AG04450 (cell line): ENCODE results near the gene COPG1. TPM values are rescaled to one million over a fixed set of nuclear protein-coding genes. Genes with fewer than 3 reads are reported as not detected.

Source experiments
- CTCF ChIA-PET: fragments of 300-600, 350-600 bp; formaldehyde crosslinking; extraction: SDS; loops from one replicate; lab custom pipeline; 2022; ENCODE audit warnings: antibody characterized with exemption, inconsistent platforms; lab: Charles Lee
- POLR2A ChIA-PET: fragments of 350-600 bp; formaldehyde crosslinking; extraction: SDS; loops from one replicate; lab custom pipeline; 2021; ENCODE audit warnings: antibody characterized with exemption, inconsistent platforms; lab: Yijun Ruan, JAX
- DNase-seq: peaks from one replicate; pipeline ENCODE4 v3.0.0-alpha.2; 2011; ENCODE audit warnings: low read depth, low spot score
- H3K27ac ChIP-seq: one replicate; pipeline ENCODE4 v1.5.1; 2012; ENCODE audit warnings: low read depth, low read length, control low read depth
- H3K27me3 ChIP-seq: one replicate; pipeline ENCODE4 v1.6.0; 2012; ENCODE audit warnings: low read length; ENCODE audit not compliant: control insufficient read depth, insufficient read depth
- H3K4me3 ChIP-seq: 2 replicates; pipeline ENCODE4 v1.5.1; 2011; ENCODE audit warnings: mild to moderate bottlenecking, low read depth, low read length, control low read depth
- H3K9me3 ChIP-seq: 2 replicates; pipeline ENCODE4 v1.5.1; 2012; ENCODE audit warnings: low read length; ENCODE audit not compliant: control insufficient read depth, insufficient read depth
- CTCF ChIP-seq: IDR thresholded peaks from 2 replicates; pipeline ENCODE4 v1.5.1; 2011; ENCODE audit warnings: low read depth, low read length, control low read depth, inconsistent platforms
- polyA plus RNA-seq: library from polyadenylated mRNA; depleted of rRNA; stranded (reverse); fragments of >200 nt; gene quantifications from 2 replicates; pipeline ENCODE4 v1.2.3, GENCODE V29; 2011

COPG1 gene
- polyA plus RNA-seq, 1 experiment, result 229 TPM

- Histone ChIP-seq H3K4me3 (no peak overlapping the region), H3K27ac (no peak overlapping the region), H3K9me3 (no peaks in the 10 kb centered on the region; the same call in 1 of the 2 replicates), H3K27me3 (no peaks in the 10 kb centered on the region)
- ChIA-PET POLR2A (interaction anchor here (0.7 to 1.0 kb wide), 2 partner anchors 12 to 69 kb away, joined by 3 to 4 read pairs; no protein-coding TSS in a partner anchor), CTCF (interaction anchor here (2.9 kb wide), 1 partner anchor 284 kb away, joined by 13 read pairs; no protein-coding TSS in a partner anchor)
- no peak for DNase-seq
- no peak for TF ChIP-seq CTCF
Measured at GRCh38 chr3:129254536-129255230, 5.3 kb downstream of the COPG1 start.

- H3K9me3 ChIP-seq, result no peaks in the 10 kb centered on the region
- TF ChIP-seq CTCF, result no peak
- no peak overlapping the region for H3K27ac ChIP-seq
- no peak overlapping the region for H3K4me3 ChIP-seq
- ChIA-PET CTCF (interaction anchor here (1.1 kb wide), 1 partner anchor 12 kb away, joined by 3 read pairs; no protein-coding TSS in a partner anchor), POLR2A (no interaction called here)
- H3K27me3 ChIP-seq, result no peaks in the 10 kb centered on the region
- no peak for DNase-seq
Measured at GRCh38 chr3:129256270-129256669, 6.9 kb downstream of the COPG1 start.

GRCh38 chr3:129257609-129258008, 8.2 kb downstream of the COPG1 start:
- H3K4me3 ChIP-seq, result no peak overlapping the region
- ChIA-PET CTCF (interaction anchor here (0.6 kb wide), 1 partner anchor 29 kb away, joined by 3 read pairs; no protein-coding TSS in a partner anchor), POLR2A (no interaction called here)

GRCh38 chr3:129259612-129260477, 10.4 kb downstream of the COPG1 start:
- no peak overlapping the region for H3K27ac ChIP-seq
- no peak for DNase-seq
- CTCF ChIA-PET, result interaction anchor here (0.6 to 1.1 kb wide), 2 partner anchors 13 to 110 kb away, joined by 3 read pairs; no protein-coding TSS in a partner anchor
- H3K4me3 ChIP-seq, result no peak overlapping the region
- no peak for TF ChIP-seq CTCF
- H3K9me3 ChIP-seq, result no peaks in the 10 kb centered on the region
- no peaks in the 10 kb centered on the region for H3K27me3 ChIP-seq
- POLR2A ChIA-PET, result interaction anchor here (0.7 kb wide), 1 partner anchor 46 kb away, joined by 7 read pairs; no protein-coding TSS in a partner anchor

More at GRCh38 chr3:129257609-129258008, 8.2 kb downstream of the COPG1 start:
- no peak overlapping the region for H3K27ac ChIP-seq
- no peak for DNase-seq
- H3K9me3 ChIP-seq, result no peaks in the 10 kb centered on the region
- TF ChIP-seq CTCF, result no peak
- H3K27me3 ChIP-seq, result no peaks in the 10 kb centered on the region
